GM19438 (cell line): Measurements from ENCODE around the gene BPIFB1.

Experiments used
- ATAC-seq: cut with Tn5 transposase; IDR thresholded peaks from one replicate; pipeline ENCODE4 v1.9.1; 2021; ENCODE audit warnings: low read depth; ENCODE audit not compliant: unreplicated experiment

Gene BPIFB1

GRCh38 chr20:33353013-33353402 lies 70.0 kb downstream of the BPIFB1 start:
- ATAC-seq, result no peak
